IPS DF 4.7 (cell line): ENCODE measurements around the gene MAPRE2.
"Not testable (repeated sequence)": the region's sequence is repeated elsewhere in the genome, so short reads cannot be mapped to it uniquely, and the experiment has no call there.

Experiments
- DNase-seq: peaks from one replicate; pipeline ENCODE4 v3.0.0-alpha.2; 2013; ENCODE audit warnings: low spot score; ENCODE audit errors: extremely low read depth

The MAPRE2 gene

GRCh38 chr18:35089382-35089781 is 48.2 kb downstream of the MAPRE2 start:
- DNase-seq = no peak

DNA sequence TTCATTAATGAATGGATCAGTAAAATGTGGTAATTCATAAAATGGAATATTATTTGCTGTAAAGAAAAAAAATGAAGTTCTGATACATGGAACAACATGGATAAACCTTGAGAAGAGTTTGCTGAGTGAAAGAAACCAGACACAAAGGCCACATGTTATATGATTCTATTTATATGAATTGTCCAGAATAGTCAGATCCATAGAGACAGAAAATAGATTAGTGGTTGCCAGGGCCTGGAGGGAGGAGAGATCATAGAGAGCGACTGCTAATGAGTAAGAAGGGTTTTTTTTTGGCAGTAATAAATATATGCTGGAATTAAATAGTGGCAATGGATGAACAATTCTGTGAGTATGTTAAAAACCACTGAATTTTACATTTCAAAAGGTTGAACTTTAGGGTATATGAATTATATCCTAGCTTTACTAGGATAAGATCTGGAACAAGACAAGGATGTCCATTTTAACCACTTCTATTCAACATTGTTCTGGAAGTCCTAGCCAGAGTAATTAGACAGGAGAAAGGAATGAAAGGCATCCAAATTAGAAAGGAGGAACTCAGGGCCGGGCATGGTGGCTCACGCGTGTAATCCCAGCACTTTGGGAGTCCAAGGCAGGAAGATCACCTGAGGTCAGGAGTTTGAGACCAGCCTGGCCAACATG is 48.8 kb downstream of the MAPRE2 start:
- DNase-seq = no peak

GRCh38 chr18:35091841-35092240 is 50.6 kb downstream of the MAPRE2 start:
- DNase-seq = no peak

DNA sequence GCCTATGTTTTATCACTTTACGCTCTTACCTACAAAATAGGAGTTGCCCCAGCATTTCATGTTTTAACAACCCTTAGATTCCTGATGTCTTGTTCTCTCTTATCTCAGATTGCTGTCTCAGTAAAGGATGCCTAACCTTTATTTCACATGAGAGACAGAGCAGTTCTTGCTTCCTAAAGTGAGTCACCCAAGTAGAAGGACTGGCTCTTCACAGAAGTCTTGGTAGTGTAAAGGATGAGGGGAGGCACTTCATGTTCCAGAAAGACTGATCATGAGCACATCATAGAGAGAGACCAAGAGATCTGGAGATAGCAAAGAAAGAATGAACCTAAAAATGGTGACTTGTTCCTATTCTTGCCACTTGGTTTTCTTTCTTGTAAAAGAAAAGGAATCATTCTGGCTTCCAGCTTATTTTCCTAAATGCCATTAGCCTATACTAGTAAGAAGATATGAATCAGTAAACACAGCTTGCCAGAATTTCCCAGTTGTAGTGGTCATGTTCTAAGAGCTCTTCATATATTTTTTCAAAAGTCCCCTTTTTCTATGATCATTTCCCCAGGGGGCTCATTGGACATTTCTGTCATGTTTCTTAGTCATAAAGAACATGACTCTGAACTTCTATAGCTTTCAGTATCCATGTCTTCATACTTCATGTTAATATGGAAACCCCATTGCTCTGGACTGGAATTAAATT is 54.9 kb downstream of the MAPRE2 start:
- no peak for DNase-seq

GRCh38 chr18:35096677-35097011 is 55.4 kb downstream of the MAPRE2 start:
- DNase-seq = no peak

DNA sequence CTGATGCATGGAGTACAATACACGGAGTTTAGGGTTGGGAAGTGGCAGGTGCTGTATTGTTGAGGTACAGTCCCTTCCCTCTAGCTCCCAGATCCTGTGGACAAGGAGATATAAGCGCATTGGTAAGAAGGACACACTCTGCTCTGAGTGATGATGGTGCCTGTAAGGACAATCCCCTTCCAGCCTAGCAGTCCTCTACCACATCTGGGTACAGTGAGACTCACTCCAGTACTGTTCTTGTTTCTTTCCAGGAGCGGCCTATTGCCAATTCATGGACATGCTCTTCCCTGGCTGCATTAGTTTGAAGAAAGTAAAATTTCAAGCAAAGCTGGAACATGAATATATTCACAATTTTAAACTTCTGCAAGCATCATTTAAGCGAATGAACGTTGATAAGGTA is 56.0 kb downstream of the MAPRE2 start:
- DNase-seq = no peak

DNA sequence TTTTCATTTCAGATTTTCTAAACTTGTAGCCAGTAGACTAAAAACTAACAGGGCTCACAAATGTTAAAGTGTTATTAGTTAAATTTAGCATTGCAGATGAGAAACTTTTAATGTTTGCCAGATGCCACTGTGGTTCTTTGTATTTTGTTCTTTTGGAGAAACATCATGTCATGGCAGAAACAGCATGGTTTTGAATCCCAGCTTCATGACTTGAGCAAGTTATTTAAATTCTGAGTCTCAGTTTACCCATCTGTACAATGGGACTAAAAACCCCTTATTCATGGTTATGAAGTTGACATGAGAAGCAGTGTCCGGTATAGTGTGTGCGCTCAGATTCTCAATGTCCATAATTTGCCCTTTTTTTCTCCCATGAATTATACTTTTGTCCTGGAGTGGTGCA is 56.5 kb downstream of the MAPRE2 start:
- no peak for DNase-seq

DNA sequence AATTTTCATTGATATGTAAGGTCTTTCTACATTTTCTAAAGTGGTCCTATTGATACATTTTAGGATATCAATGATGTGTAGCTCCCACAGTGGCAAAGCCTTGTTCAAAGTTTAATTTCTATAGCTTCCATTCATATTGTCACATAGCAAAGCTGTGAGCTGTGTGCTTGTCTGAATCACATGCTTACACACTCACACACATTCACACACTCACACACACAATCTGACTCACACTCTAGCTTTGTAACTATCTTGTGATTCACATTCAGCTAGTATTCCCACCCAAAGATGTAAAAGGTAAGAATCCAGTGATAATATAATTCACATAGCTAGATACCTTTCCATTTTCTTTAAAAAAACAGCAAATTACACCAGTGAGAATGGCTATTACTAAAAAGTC is 58.7 kb downstream of the MAPRE2 start:
- no peak for DNase-seq

DNA sequence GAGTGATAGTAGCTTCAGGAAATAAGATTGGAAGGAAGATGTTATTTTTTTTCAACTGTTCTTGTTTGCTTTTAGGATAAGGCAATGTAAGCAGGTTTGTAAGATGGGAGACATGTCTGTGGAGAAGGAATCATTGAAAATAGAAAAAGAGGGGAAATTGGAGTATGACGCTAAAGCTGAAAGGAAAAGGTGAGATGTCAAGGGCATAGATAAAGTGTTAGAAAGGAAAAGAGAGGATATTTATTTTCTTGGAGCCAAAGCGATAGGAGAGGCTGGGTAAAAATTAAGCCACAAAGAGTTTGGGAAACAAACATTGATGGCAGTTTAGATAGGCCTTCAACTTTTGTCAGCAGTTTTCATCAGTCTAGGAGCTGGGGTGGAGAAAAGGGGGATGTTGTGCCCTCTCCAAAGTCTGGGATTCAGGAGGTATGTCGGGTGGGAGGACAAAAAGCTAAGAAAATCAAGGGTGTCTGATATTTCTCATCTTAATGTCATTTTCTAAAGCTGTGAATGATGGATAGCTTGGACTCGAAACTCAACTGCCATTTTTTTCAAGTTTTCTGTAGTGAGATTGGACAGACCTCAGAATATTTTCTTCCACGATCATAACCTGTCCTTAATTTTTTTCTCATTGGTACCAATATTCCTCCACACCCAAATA is 63.3 kb downstream of the MAPRE2 start:
- DNase-seq = no peak

DNA sequence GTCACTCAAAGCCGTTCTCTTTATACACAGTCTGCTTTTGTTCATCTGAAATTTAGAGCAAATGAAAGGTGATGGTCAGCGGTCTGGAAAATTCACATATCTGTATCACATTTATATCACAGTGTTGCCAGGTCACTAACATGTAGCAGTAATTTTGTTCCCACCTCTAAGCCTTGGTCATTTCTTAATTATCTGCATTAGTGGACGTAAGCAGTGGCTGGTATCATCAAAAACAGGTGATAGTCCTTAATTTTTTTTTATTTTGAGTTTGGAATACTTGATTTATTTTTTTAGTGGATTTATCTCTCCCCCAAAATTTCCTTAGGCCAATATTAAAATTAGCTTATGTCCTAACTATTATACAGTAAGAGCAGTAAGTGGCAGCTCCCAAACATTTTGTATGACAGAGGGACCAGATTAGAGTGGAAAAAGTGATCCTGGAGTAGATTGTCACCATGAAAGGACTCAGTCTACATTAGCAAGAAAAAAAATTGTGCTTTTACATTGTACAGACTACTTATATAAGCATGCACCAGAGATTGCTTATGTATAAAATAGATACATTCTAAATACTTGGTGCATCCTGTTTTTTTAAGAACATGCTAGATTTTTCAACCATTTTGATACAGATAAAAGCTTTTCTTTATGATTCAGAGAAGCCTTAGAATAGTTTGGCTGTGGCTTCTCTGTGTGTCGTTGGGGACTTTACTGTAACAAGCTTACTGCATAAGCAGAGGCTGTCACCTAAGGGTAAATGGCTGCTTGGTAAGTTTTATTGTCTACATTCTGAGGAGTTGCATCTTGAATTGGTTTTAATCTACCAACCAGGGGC is 65.0 kb downstream of the MAPRE2 start:
- DNase-seq = no peak

- no peak for DNase-seq
These were observed 65.6 kb downstream of the MAPRE2 start for GRCh38 chr18:35106845-35107148.

- no peak for DNase-seq
These were observed 66.0 kb downstream of the MAPRE2 start for GRCh38 chr18:35107216-35107615.

DNA sequence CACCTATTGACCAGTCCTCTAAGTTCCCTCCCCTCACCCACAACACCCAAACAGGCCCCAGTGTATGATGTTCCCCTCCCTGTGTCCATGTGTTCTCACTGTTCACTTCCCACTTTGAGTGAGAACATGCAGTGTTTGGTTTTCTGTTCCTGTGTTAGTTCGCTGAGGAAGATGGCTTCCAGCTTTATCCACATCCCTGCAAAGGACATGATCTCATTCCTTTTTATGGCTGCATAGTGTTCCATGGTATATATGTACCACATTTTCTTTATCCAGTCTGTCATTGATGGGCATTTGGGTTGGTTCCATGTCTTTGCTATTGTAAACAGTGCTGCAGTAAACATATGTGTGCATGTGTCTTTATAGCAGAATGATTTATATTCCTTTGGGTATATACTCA is 66.9 kb downstream of the MAPRE2 start:
- not testable (repeated sequence) for DNase-seq

DNA sequence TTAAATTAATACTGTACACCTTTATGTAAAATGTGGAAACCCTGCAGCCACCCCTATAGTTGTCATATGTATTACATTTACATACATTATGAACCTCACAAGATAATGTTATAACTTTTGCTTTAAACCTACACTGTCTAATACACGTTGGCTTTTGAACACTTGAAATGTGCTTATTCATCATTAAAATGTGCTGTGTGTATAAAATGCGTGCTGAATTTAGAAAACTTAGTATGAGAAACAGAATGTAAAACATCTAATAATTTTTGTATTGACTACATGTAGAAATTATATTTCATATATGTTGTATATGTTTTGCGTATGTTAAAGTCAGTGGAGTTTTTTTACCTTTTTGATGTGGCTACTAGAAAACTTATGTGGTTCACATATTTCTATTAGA is 68.8 kb downstream of the MAPRE2 start:
- no peak for DNase-seq

GRCh38 chr18:35110554-35111485 is 69.6 kb downstream of the MAPRE2 start:
- DNase-seq = no peak

DNA sequence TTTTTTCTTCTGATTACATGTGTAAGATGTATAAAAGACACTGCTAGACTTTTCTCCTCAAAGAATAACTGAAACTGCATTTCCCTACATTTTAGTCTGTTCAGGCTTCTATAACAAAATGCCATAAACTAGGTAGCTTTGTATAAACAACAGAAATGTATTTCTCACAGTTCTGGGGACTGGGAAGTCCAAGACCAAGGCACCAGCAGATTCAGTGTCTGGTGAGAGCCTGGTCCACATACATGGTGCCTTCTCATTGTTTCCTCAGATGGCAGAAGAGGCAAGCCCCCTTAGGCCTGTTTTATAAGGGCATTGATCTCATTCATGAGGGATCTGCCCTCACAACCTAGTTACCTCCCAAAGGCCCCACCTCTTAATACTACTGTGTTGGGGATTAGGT is 71.5 kb downstream of the MAPRE2 start:
- DNase-seq = no peak

GRCh38 chr18:35114305-35114704 is 73.1 kb downstream of the MAPRE2 start:
- DNase-seq = no peak

GRCh38 chr18:35116784-35117318 is 75.6 kb downstream of the MAPRE2 start:
- DNase-seq = no peak

- DNase-seq = no peak
These were observed 76.2 kb downstream of the MAPRE2 start for GRCh38 chr18:35117372-35117771.

GRCh38 chr18:35117951-35118411 is 76.8 kb downstream of the MAPRE2 start:
- no peak for DNase-seq

DNA sequence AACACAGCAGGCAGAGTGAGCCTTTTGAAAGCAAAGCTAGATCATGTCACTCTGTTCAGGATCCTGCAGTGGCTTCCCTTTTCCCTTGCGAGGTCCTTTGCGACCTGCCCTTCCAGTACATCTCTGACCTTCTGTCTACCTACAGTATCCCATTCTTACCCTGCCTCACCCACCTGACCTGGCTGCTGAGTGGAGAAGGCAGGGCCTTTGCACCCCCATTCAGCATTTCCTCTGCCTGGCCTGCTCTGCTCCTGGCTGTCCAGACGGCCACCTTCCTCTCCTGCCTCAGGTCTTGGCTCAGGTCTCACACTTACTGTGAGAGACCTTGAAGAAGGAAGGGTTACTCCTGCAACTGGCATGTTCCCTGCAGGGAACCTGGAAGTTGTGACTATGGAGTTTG is 77.4 kb downstream of the MAPRE2 start:
- DNase-seq = no peak
